Measurements from ENCODE around the gene UMODL1. TPM values are rescaled to one million over a fixed set of nuclear protein-coding genes. Genes with fewer than 3 reads are reported as not detected.
A peak's percentile ranks its signal among the peaks of the same experiment; 100 is the strongest.

Gene UMODL1
- total RNA-seq, 3 donors from 2014 or later: 0.14 to 0.90 (median 0.16) TPM

- DNase-seq (no peak), ATAC-seq (no peak)
- no peaks in the 10 kb centered on the region for H3K36me3 ChIP-seq (ENCODE audit: low read depth)
- intact Hi-C loops (cut with DNase I, micrococcal nuclease): no loop called here
- no peak overlapping the region for H3K4me3 ChIP-seq
- H3K4me1 ChIP-seq (ENCODE audit: low read depth): no peaks in the 10 kb centered on the region
- TF ChIP-seq, protein P1, sequence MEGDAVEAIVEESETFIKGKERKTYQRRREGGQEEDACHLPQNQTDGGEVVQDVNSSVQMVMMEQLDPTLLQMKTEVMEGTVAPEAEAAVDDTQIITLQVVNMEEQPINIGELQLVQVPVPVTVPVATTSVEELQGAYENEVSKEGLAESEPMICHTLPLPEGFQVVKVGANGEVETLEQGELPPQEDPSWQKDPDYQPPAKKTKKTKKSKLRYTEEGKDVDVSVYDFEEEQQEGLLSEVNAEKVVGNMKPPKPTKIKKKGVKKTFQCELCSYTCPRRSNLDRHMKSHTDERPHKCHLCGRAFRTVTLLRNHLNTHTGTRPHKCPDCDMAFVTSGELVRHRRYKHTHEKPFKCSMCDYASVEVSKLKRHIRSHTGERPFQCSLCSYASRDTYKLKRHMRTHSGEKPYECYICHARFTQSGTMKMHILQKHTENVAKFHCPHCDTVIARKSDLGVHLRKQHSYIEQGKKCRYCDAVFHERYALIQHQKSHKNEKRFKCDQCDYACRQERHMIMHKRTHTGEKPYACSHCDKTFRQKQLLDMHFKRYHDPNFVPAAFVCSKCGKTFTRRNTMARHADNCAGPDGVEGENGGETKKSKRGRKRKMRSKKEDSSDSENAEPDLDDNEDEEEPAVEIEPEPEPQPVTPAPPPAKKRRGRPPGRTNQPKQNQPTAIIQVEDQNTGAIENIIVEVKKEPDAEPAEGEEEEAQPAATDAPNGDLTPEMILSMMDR (IDR thresholded peaks at IDR 0.05): no peak
- H3K9me3 ChIP-seq: no peaks in the 10 kb centered on the region
Measured at GRCh38 chr21:42132183-42132582, 61.1 kb downstream of the UMODL1 start.

GRCh38 chr21:42133131-42133530, 62.0 kb downstream of the UMODL1 start:
- Histone ChIP-seq H3K9me3 (no peaks in the 10 kb centered on the region), H3K4me3 (no peak overlapping the region), H3K36me3 (ENCODE audit: low read depth) (no peaks in the 10 kb centered on the region), H3K4me1 (ENCODE audit: low read depth) (no peaks in the 10 kb centered on the region)
- TF ChIP-seq, protein P1 (IDR thresholded peaks at IDR 0.05): no peak
- ATAC-seq (no peak), DNase-seq (no peak)
- intact Hi-C loops (cut with DNase I, micrococcal nuclease): no loop called here

- peak in 1 of 3 donors; percentile 7 for DNase-seq
- TF ChIP-seq, protein P1 (IDR thresholded peaks at IDR 0.05): no peak
- intact Hi-C loops (cut with DNase I, micrococcal nuclease): no loop called here
- H3K4me1 ChIP-seq (ENCODE audit: low read depth): no peaks in the 10 kb centered on the region
- ATAC-seq: no peak
- H3K36me3 ChIP-seq (ENCODE audit: low read depth): no peaks in the 10 kb centered on the region
- H3K9me3 ChIP-seq: no peaks in the 10 kb centered on the region
- no peak overlapping the region for H3K4me3 ChIP-seq
Measured at GRCh38 chr21:42135386-42136052, 64.4 kb downstream of the UMODL1 start.

- H3K9me3 ChIP-seq: no peaks in the 10 kb centered on the region
- H3K4me3 ChIP-seq: no peak overlapping the region
- H3K4me1 ChIP-seq (ENCODE audit: low read depth): no peaks in the 10 kb centered on the region
- intact Hi-C loops (cut with DNase I, micrococcal nuclease): no loop called here
- TF ChIP-seq, protein P1 (IDR thresholded peaks at IDR 0.05): no peak
- no peak for ATAC-seq
- no peaks in the 10 kb centered on the region for H3K36me3 ChIP-seq (ENCODE audit: low read depth)
- peak in 1 of 3 donors; percentile 12 for DNase-seq
Measured at GRCh38 chr21:42137191-42137904, 66.2 kb downstream of the UMODL1 start.

DNA sequence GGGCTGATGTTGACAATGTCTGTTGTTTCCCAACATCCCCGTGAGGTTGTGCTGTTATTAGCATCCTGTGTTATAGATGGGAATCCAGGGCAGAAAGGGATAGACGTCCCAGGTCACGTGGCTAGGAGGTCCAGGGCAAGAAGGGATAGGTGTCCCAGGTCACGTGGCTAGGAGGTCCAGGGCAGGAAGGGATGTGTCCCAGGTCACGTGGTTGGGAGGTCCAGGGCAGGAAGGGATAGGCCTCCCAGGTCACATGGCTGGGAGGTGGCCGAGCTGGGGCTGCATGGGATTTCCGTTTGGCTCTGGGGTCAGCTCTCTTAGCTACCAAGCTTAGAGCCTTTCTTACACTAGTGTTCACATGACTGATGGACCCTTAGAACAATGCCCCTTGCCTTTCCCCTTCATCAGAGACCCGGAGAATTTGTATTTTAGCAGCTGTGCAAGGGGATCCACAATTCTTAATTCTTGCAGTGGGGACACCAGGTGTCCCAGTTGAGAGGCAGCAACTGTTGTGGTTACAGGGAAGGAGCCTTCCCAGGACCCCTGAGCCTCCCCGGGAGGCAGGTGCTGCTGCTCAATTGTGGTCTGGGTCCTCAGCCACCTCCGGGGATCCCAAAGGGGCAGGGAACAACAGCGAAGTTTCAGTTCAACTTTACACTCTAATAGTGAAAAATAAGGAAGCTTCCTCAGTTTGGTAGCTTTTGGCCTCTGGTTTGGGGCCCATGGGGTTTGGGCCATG, 69.2 kb downstream of the UMODL1 start:
- no peaks in the 10 kb centered on the region for H3K36me3 ChIP-seq (ENCODE audit: low read depth)
- H3K4me3 ChIP-seq: no peak overlapping the region
- no peaks in the 10 kb centered on the region for H3K9me3 ChIP-seq
- intact Hi-C loops (cut with DNase I, micrococcal nuclease): no loop called here
- DNase-seq (peak in 1 of 3 donors; percentile 14), ATAC-seq (no peak)
- peaks cover 5% of the 10 kb centered on the region for H3K4me1 ChIP-seq (ENCODE audit: low read depth)
- TF ChIP-seq, protein P1 (IDR thresholded peaks at IDR 0.05): no peak

Data from mucosa of descending colon (tissue), 3 donors.